ENCODE results near the gene RRP1B.
"Not testable (repeated sequence)": the region's sequence is repeated elsewhere in the genome, so short reads cannot be mapped to it uniquely, and the experiment has no call there.

DNA sequence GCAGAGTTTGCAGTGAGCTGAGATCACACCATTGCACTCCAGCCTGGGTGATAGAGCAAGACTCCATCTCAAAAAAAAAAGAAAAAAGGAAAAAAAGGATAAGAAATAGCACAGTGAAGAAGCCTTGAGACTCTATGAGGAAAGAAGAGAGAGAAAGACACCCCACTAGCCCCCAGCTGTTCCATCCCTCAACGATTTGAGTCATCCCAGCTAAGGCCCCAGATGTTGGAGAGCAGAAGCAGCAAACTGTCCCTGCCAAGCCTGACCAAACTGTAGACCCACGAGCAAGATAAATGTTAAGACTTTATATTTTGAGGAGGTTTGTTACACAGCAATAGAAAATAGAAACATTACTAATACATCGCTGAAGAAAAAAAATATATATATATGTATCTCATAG is 42.5 kb upstream of the RRP1B start:
- TF ChIP-seq, protein P1, sequence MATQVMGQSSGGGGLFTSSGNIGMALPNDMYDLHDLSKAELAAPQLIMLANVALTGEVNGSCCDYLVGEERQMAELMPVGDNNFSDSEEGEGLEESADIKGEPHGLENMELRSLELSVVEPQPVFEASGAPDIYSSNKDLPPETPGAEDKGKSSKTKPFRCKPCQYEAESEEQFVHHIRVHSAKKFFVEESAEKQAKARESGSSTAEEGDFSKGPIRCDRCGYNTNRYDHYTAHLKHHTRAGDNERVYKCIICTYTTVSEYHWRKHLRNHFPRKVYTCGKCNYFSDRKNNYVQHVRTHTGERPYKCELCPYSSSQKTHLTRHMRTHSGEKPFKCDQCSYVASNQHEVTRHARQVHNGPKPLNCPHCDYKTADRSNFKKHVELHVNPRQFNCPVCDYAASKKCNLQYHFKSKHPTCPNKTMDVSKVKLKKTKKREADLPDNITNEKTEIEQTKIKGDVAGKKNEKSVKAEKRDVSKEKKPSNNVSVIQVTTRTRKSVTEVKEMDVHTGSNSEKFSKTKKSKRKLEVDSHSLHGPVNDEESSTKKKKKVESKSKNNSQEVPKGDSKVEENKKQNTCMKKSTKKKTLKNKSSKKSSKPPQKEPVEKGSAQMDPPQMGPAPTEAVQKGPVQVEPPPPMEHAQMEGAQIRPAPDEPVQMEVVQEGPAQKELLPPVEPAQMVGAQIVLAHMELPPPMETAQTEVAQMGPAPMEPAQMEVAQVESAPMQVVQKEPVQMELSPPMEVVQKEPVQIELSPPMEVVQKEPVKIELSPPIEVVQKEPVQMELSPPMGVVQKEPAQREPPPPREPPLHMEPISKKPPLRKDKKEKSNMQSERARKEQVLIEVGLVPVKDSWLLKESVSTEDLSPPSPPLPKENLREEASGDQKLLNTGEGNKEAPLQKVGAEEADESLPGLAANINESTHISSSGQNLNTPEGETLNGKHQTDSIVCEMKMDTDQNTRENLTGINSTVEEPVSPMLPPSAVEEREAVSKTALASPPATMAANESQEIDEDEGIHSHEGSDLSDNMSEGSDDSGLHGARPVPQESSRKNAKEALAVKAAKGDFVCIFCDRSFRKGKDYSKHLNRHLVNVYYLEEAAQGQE (IDR thresholded peaks at IDR 0.05; ENCODE audit: low read depth), result not testable (repeated sequence)
- TF ChIP-seq, protein P2, sequence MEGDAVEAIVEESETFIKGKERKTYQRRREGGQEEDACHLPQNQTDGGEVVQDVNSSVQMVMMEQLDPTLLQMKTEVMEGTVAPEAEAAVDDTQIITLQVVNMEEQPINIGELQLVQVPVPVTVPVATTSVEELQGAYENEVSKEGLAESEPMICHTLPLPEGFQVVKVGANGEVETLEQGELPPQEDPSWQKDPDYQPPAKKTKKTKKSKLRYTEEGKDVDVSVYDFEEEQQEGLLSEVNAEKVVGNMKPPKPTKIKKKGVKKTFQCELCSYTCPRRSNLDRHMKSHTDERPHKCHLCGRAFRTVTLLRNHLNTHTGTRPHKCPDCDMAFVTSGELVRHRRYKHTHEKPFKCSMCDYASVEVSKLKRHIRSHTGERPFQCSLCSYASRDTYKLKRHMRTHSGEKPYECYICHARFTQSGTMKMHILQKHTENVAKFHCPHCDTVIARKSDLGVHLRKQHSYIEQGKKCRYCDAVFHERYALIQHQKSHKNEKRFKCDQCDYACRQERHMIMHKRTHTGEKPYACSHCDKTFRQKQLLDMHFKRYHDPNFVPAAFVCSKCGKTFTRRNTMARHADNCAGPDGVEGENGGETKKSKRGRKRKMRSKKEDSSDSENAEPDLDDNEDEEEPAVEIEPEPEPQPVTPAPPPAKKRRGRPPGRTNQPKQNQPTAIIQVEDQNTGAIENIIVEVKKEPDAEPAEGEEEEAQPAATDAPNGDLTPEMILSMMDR (IDR thresholded peaks at IDR 0.05 in 2 of 3, conservative IDR thresholded peaks at IDR 0.05 in 1 of 3; ENCODE audit: borderline replicate concordance in 1 of 3, insufficient read depth in 1 of 3, low read depth in 2 of 3, low read length in 2 of 3), result not testable (repeated sequence)
- TF ChIP-seq EZH2 (IDR thresholded peaks at IDR 0.05); TCF7L2 (IDR thresholded peaks at IDR 0.05; ENCODE audit: borderline replicate concordance, extremely low read depth, insufficient read depth, insufficient read length); POLR2AphosphoS5 (IDR thresholded peaks at IDR 0.05; ENCODE audit: low read depth, low read length); POLR2A (IDR thresholded peaks at IDR 0.05; ENCODE audit: borderline replicate concordance, extremely low read depth, insufficient read depth, insufficient read length): not testable (repeated sequence)
- TF ChIP-seq, protein P3, sequence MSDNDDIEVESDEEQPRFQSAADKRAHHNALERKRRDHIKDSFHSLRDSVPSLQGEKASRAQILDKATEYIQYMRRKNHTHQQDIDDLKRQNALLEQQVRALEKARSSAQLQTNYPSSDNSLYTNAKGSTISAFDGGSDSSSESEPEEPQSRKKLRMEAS (IDR thresholded peaks at IDR 0.05), result not testable (repeated sequence)
